ENCODE results near the gene FLCN.
"Not testable (repeated sequence)": the region's sequence is repeated elsewhere in the genome, so short reads cannot be mapped to it uniquely, and the experiment has no call there.

FLCN gene, protein sequence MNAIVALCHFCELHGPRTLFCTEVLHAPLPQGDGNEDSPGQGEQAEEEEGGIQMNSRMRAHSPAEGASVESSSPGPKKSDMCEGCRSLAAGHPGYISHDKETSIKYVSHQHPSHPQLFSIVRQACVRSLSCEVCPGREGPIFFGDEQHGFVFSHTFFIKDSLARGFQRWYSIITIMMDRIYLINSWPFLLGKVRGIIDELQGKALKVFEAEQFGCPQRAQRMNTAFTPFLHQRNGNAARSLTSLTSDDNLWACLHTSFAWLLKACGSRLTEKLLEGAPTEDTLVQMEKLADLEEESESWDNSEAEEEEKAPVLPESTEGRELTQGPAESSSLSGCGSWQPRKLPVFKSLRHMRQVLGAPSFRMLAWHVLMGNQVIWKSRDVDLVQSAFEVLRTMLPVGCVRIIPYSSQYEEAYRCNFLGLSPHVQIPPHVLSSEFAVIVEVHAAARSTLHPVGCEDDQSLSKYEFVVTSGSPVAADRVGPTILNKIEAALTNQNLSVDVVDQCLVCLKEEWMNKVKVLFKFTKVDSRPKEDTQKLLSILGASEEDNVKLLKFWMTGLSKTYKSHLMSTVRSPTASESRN

DNA sequence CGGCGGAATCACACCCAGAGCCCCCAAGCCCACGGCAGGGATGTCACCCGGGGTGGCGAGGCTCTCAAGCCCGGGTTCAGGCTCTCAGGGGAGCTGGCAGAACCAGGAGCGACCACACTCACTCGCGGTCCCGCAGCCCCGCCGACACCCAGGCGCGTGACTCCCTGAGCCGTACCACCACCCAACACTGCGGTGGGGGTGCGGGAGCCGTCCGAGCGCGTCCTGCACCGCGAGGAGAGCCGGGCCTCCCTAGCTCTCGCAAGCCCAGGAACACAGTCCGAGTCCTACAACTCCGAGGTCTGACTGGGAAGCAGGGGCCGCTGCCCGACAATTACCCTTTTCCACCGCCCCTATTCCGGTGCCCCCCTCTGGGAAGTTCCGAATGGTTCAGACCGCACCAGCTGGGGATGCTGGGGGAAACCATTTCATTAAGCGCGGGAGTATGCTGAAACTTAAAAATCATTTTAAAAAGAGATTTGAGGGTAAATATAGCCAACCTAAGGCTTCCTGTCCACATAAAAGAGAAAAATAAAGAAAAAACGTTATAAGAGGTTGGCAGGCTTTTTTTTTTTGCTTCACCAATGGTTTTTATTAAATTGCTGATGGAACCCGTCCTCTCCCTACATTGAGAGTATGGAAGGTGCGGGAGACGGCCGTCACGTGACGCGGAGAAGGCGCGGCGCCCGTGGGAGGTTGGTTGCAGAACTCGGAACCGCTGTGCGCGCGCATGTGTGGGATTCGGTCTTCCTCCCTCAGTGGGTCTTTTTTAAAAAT, at the start of gene FLCN:
FLCN (minus strand) TSS at position 143 of the 774 bp plus-strand sequence. CDS start 9,031 bp downstream, outside the sequence.
- peak; percentile 84 for DNase-seq (ENCODE audit: low read depth)

DNA sequence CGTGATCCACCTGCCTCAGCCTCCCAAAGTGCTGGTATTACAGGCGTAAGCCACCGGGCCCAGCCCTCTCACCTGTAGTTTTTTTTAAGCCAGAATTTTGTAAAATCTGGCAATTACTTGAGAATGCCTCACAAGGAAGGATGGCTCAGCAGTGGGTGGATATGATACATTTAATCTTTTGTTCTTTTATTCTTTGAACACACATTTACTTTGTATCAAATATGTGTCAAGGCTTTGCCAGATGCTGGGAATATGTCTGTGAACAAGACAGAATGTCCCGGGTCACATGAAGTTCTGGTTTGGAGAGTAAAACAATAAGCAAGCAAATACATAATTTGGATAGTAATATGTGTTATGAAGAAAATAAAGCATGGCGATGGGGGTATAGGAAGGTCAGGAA, 49.0 kb upstream of the FLCN start:
- no peak for DNase-seq (ENCODE audit: low read depth)

DNA sequence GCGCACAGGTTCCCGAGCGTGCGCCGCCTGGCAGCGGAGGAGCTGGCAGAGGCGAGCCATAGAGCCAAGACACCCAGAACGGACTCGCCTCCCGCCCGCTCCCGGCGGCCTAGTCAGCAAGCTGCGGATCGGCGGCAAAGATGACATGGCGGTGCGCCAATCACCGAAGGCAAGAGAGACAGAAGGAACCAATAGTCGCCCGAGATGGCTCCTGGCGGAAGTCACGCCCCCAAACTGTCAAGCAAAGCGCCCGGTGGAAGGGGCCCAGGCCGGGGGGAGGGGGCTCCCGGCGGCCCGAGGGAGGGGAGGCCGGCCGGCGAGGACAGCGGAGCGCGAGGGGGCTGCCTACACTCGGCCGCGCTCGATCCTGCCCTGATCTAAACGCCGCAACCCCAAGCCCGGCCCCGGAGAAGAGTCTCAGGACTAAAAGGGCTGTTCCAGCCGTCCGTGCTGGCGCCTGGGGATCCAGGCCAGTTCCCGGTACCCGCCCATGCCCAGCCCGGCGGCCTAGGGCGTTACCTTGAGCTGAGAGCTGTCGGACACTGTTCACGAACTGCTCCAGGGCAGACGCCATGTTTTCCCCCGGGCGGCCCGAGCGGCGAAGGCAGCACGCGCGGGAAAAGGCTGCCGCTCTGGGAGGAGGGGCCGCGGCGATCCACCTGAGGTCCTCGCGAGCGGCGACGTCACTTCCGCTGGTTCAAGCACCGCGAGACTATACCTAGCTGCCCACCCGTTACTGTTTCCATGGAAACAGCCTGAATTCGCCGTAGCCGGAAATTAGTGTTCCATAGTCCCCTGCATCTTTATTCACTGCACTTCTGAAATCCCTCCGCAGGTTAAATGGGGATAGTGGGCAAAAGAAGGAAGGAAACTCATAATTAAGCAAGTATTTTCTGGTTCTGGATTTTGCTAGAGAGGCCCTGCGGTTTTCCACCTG, 43.9 kb upstream of the FLCN start, which contains the start of gene COPS3:
COPS3 (minus strand) TSS at position 634 of the 937 bp plus-strand sequence; CDS start at position 574, 60 bp downstream.
- peak; percentile 95 for DNase-seq (ENCODE audit: low read depth)

DNA sequence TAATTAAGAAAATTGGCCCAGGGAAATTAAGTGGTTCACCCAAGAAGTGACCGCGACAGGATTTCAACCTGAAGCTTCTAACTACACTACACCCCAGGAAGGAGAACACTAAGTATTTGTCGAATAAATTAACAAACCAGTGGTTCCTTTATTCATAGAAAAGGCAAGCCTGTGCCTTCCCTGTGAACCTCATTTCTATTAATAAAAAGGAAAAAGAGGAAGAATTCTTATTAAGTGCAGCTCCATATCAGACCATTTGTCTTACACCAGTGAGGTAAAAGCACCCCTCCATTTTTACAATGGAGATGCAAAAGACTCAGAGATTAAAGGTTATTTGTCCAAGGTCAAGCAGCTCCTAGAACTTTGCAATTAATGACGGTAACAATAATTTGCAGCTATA, 42.3 kb upstream of the FLCN start:
- DNase-seq (ENCODE audit: low read depth): no peak

DNA sequence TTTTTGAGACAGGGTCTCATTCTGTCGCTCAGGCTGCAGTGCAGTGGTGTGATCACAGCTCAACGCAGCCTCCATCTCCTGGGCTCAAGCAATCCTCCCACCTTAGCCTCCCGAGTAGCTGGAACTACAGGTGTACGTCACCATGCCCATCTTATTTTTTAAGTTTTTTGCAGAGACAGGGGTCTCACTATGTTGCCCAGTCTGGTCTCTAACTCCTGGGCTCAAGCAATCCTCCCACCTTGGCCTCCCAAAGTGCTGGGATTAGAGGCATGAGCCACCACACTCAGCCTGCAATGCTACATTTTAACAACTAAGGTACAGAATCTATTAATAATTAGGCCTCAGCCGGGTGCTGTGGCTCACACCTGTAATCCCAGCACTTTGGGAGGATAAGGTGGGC, 40.5 kb upstream of the FLCN start:
- DNase-seq (ENCODE audit: low read depth): not testable (repeated sequence)

DNA sequence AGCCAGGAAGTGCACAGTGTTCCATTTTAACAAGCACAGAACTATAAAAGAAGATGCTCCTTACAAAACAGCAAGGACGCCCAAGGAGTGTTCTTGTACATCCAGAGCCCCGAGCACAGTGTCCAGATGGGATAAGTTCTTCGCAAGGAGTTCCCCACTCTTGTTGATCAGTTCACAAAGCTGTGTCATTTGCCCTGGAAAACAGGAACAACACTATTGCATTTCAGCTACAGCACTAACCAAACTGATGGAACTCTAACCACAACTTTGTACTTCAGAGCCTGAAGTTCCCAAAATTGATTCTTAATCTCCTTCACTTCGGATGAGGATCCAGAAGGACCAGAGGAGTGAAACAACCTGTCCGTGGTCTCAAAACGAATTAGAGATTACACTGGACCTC, 39.0 kb upstream of the FLCN start:
- no peak for DNase-seq (ENCODE audit: low read depth)

DNA sequence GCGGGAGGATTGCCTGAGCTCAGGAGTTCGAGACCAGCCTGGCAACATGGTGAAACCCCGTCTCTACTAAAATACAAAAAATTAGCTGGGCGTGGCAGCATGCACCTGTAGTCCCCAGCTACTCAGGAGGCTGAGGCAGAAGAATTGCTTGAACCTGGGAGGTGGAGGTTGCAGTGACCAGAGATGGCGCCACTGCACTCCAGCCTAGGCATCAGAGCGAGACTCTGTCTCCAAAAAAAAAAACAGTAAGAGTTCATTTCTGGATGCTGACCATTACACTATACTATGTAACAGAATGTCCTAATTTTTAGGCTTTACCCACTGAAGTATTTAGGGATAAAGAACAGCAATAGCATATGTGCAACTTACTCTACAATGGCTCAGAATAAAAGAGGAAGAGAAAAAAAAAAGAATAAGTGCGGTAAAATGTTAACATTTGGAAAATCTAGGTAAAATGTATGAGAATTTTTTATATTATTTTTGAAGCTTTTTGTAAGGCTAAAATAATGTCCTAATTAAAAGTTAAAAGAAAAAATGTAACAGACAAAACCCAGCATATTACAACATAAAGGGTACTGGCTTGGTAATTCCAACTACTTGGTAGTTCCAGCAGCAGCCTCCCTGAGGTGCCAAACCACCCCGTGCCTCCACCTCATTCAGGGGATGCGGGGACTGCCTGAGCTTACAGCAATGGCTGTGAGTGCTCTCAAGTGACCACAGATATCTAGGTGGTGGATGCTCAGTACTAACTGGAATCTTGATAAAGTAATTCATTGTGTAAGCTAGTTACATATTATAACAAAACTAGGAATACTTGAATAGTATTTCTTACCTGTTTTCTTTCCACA, 33.2 kb upstream of the FLCN start:
- DNase-seq (ENCODE audit: low read depth): peak; percentile 7

DNA sequence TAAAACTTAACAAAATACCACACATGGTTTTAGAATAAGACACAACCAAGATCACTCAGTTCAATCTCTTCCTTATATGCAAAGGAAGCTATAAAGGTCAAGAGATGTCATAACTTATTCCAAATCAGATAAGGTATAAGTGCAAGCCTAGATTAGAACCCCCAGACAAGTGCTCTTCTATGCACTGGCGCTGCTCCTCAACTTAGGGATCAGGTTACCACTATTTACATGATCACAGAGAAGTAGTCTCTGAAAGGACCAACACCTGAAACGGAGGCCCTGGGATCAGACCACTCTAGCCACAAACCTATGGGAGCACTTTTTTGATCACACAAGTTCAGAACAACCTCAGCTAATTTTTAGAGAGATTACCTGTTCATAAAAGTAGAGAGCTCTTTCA, 27.5 kb upstream of the FLCN start:
- DNase-seq (ENCODE audit: low read depth): no peak

DNA sequence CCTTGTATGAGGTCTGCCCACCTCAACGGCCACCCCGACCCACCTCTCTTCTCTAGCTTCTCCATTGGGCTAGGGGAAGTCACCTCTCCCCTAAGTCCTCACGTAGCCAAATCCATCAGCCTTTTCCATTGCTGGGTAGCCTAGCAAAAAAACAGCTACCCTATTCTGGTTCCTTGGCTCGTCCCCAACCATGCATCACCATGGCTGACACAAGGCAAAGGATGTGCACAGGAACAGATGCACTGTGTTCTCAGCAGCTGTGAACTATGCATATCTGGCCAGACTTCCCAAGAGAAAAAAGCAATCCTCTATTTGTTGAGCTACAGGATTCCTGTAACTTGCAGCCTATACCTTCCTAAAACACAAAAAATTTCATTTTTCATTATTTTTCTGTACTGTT, 22.0 kb upstream of the FLCN start:
- DNase-seq (ENCODE audit: low read depth): no peak

DNA sequence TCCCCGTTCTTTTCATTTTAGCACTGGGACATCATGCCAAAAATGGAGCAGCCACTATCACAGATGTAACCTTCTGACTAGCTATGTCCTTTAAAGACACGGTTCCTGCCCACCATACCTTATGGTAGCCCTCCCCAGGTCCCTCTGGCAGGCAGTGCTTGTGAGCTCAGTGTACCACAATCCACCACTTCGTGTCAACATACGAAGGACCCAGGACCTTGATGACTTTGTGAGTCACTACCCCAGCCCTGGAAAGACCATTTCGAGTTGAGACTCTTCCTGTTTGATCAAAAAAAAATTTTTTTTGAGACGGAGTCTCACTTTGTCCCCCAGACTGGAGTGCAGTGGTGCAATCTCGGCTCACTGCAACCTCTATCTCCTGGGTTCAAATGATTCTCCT, 21.0 kb upstream of the FLCN start:
- DNase-seq (ENCODE audit: low read depth): no peak

DNA sequence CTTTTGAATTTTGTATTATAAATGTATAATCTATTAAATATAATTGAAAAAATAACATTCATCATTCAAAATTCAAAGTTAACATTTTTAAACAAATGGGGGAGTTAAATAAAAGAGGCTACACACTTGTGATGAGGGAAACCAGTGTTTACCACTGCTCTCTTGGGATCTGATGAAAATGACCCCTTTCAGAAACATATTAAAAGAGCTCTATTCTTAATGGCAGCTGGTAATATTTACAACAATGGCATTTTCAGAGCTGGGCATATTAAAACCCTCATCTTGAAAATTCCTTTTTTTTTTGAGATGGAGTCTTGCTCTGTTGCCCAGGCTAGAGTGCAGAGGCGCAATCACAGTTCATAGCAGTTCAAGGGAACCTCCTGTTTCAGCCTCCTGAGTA, 19.3 kb upstream of the FLCN start:
- no peak for DNase-seq (ENCODE audit: low read depth)

DNA sequence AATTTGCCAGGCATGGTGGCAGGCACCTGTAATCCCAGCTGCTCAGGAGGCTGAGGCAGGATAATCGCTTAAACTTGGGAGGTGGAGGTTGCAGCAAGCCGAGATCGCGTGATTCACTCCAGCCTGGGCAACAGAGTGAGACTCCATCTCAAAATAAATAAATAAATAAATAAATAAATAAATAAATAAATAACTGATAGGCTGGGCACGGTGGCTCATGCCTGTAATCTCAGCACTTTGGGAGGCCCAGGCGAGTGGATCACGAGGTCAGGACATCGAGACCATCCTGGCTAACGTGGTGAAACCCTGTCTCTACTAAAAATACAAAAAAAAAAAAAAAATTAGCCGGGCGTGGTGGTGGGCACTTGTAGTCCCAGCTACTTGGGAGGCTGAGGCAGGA, 18.7 kb upstream of the FLCN start:
- DNase-seq (ENCODE audit: low read depth): not testable (repeated sequence)

DNA sequence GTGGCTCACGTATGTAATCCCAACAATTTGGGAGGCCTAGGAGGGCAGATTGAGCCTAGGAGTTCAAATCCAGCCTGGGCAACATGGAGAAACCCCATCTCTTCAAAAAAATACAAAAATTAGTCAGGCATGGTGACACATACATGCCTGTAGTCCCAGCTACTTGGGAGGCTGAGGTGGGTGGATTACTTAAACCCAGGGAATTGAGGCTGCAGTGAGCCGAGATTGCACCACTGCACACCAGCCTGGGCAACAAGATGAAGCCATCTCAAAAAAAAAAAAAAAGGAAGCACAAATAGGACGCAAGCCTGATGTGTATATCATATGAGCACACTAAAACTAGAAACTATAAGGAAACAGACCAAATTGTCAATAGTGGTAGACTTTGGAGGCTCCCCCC, 17.1 kb upstream of the FLCN start:
- no peak for DNase-seq (ENCODE audit: low read depth)

DNA sequence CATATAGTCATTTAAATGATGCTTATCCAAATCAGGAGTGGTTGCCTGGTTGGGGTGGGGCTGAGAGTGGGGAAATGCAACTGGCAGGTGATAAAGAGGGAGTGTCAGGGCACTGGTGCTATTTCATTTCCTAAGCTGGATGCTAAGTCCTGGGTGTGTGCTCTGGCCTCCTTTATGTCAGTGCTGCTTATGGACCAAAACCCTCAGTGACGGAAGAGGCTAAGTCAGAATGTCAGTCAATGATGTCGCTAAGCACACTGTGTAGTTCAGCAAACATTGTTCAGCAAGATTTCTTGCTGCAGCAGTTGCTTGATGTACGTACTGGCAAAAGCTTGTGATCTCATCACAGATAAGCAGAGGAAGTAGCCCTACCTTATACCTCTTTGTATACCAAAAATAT, 16.4 kb upstream of the FLCN start:
- no peak for DNase-seq (ENCODE audit: low read depth)

DNA sequence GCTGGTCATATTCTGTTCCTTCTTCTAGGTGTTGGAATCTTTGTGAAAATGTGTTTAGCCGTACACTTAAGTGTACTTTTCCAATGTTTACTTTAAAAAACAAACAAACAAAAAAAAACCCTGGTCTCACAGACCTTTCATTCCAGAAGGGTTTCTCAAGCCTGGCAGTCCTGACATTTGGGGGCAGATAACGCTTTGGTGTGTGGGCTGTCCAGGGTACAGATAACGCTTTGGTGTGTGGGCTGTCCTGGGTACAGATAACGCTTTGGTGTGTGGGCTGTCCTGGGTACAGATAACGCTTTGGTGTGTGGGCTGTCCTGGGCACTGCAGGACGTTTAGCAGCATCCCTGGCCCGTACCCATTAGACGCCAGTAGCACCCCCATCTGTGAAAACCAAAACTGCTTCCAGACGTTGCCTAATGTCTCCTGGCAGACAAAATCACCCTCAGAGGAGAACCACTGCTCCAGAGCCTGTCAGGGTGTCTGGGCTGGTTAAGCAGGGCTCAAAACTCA, 15.2 kb upstream of the FLCN start:
- no peak for DNase-seq (ENCODE audit: low read depth)

DNA sequence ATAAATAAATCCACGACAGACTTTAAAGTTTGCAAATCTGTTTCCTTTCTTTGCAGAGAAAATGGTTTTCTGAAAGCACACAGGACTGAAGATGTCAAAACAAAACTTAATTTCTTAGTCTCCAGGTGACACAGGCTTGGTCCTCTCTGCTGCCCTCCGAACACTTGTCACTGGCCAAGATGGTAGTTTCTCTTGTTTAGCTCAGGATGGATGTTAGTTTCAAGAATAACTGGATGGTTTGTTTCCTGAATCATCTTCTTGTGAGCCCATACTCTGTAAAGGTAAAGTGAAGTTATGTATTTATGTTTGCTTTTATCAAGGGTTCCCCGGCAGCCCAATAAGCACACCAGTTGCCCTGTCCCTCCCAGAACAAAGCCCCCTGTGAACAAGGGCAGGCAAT, 9.9 kb upstream of the FLCN start:
- DNase-seq (ENCODE audit: low read depth): no peak

DNA sequence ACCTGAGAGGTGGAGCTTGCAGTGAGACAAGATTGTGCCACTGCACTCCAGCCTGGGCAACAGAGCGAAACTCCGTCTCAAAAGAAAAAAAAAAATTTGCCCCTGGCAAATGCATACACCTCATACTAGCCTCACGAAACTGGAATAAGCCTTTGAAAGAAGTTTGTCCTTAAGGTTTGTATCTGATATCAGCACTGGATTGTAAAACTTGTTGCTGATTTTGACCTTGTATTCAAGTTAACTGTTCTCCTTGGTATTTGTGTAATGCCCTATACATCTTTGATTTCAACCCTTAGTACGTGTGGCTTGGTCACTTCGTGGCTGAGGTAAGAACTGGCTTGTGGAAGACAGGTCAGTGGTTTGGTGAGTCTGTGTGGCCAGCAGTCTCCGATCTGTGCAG, 6.2 kb upstream of the FLCN start:
- no peak for DNase-seq (ENCODE audit: low read depth)

DNA sequence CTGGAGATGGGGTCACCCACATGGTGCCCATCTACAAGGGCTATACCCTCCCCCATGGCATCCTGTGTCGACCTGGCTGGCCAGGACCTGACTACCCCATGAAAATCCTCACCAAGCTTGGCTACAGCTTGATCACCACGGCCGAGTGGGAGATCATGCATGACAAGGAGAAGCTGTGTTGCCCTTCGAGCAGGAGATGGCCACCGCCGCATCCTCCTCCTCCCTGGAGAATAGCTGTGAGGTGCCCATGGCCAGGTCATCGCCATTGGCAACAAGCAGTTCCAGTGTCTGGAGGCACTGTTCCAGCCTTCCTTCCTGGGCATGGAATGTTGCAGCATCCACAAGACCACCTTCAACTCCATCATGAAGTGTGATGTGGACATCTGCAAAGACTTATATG, 5.3 kb upstream of the FLCN start:
- no peak for DNase-seq (ENCODE audit: low read depth)

DNA sequence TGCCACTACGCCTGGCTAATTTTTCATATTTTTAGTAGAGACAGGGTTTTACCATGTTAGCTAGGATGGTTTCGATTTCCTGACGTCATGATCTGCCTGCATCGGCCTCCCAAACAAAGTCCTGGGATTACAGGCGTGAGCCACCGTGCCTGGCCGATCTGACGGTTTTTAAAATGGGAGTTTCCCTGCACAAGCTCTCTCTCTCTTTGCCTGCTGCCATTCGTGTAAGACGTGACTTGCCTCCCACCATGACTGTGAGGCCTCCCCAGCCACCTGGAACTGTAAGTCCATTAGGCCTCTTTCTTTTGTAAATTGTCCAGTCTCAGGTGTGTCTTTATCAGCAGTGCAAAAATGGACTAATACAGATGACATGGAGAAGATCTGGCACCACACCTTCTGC, 4.7 kb upstream of the FLCN start:
- no peak for DNase-seq (ENCODE audit: low read depth)

DNA sequence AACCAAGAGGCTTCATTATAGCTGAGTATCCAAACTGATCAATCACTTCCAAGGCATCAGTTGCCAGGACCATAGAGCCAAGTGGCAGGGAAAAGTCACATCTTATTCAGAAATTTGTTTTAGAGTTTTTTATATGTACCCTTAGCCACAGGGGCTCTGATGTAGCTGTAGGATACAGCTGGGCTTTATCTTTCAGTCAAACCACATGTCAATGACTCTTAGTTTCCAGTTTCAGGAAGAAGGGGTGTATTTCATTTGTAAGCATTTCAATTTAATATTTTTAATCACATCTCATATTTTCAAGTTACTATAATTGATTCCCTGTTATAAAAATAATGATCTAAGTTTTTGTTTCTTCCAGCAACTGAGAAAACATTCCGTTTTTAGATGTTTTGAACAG, 2.9 kb upstream of the FLCN start:
- DNase-seq (ENCODE audit: low read depth): no peak
